HEK293 (cell line): ENCODE results near the gene ATP6V1B1.

Experiments
- CTCF ChIA-PET: fragments of 350-600 bp; formaldehyde crosslinking; extraction: SDS; loops from one replicate; lab custom pipeline; 2021; ENCODE audit warnings: antibody characterized with exemption; lab: Yijun Ruan, JAX
- POLR2A ChIA-PET: fragments of 300-600 bp; formaldehyde crosslinking; extraction: SDS; loops from one replicate; lab custom pipeline; 2020; ENCODE audit warnings: antibody characterized with exemption, inconsistent platforms; lab: Yijun Ruan, JAX
- H3K27ac ChIP-seq: fragments of 200-500 bp; sonication (Bioruptor generic); 2 replicates; pipeline ENCODE4 v1.5.1; 2014; ENCODE audit warnings: low read depth, low read length, control low read depth, inconsistent platforms; ENCODE audit errors: extremely low read depth
- H3K36me3 ChIP-seq, 2 experiments: fragments of 200-500 bp in 1 of 2; sonication (Bioruptor generic) in 1 of 2; 1 replicate in 1 of 2; 2 replicates in 1 of 2; pipeline ENCODE4 v1.5.1; 2014 to 2017; ENCODE audit warnings: inconsistent platforms in 2 of 2, low read length in 2 of 2; ENCODE audit not compliant: control insufficient read depth in 2 of 2, insufficient read depth in 1 of 2
- H3K4me1 ChIP-seq: fragments of 200-500 bp; sonication (Bioruptor generic); 2 replicates; pipeline ENCODE4 v1.5.1; 2014; ENCODE audit warnings: mild to moderate bottlenecking, low read length, inconsistent platforms; ENCODE audit not compliant: control insufficient read depth, insufficient read depth
- H3K4me3 ChIP-seq: 2 replicates; pipeline ENCODE4 v1.5.1; 2011; ENCODE audit warnings: low read depth, mild to moderate bottlenecking, control low read depth, low read length, moderate library complexity
- H3K9me3 ChIP-seq: fragments of 200-500 bp; sonication (Bioruptor generic); 2 replicates; pipeline ENCODE4 v1.5.1; 2014; ENCODE audit warnings: low read depth, low read length, inconsistent platforms; ENCODE audit not compliant: control insufficient read depth, insufficient read depth
- GLIS1 ChIP-seq: fragments of 450-650 bp; formaldehyde crosslinking; IDR thresholded peaks from 2 replicates; pipeline ENCODE4 v1.5.1; 2016; ENCODE audit warnings: missing biosample characterization, missing genetic modification characterization
- MZF1 ChIP-seq: fragments of 450-650 bp; formaldehyde crosslinking; IDR thresholded peaks from 2 replicates; pipeline ENCODE4 v1.5.1; 2017; ENCODE audit warnings: missing biosample characterization, missing genetic modification characterization, borderline replicate concordance
- PBX3 ChIP-seq: sonication (generic); formaldehyde crosslinking; IDR thresholded peaks from 2 replicates; pipeline ENCODE4 v1.8.1; 2022; ENCODE audit warnings: mild to moderate bottlenecking, moderate library complexity, missing genetic modification reagents
- PRDM2 ChIP-seq: fragments of 450-650 bp; formaldehyde crosslinking; IDR thresholded peaks from 2 replicates; pipeline ENCODE4 v1.5.1; 2016; ENCODE audit warnings: missing biosample characterization, missing genetic modification characterization, borderline replicate concordance
- TSHZ1 ChIP-seq: fragments of 450-650 bp; formaldehyde crosslinking; IDR thresholded peaks from 2 replicates; pipeline ENCODE4 v1.5.1; 2016; ENCODE audit warnings: missing biosample characterization, missing genetic modification characterization, borderline replicate concordance
- ZFHX2 ChIP-seq: fragments of 450-650 bp; formaldehyde crosslinking; conservative IDR thresholded peaks from 2 replicates; pipeline ENCODE4 v1.5.1; 2016; ENCODE audit warnings: missing biosample characterization, missing genetic modification characterization
- ZIC2 ChIP-seq: fragments of 450-650 bp; formaldehyde crosslinking; IDR thresholded peaks from 2 replicates; pipeline ENCODE4 v1.5.1; 2016; ENCODE audit warnings: missing biosample characterization, missing genetic modification characterization
- ZNF239 ChIP-seq: fragments of 450-650 bp; formaldehyde crosslinking; IDR thresholded peaks from 2 replicates; pipeline ENCODE4 v1.5.1; 2016; ENCODE audit warnings: missing biosample characterization, missing genetic modification characterization
- ZNF292 ChIP-seq: fragments of 450-650 bp; formaldehyde crosslinking; IDR thresholded peaks from 2 replicates; pipeline ENCODE4 v1.5.1; 2016; ENCODE audit warnings: low read depth, missing biosample characterization, missing genetic modification characterization, borderline replicate concordance
- ZNF335 ChIP-seq: fragments of 450-650 bp; formaldehyde crosslinking; conservative IDR thresholded peaks from 2 replicates; pipeline ENCODE4 v1.5.1; 2016; ENCODE audit warnings: missing biosample characterization, missing genetic modification characterization
- ZNF514 ChIP-seq: fragments of 450-650 bp; formaldehyde crosslinking; IDR thresholded peaks from 2 replicates; pipeline ENCODE4 v1.5.1; 2016; ENCODE audit warnings: missing biosample characterization, missing genetic modification characterization
- ZNF544 ChIP-seq: fragments of 450-650 bp; formaldehyde crosslinking; IDR thresholded peaks from 2 replicates; pipeline ENCODE4 v1.5.0; 2017; ENCODE audit warnings: missing biosample characterization, missing genetic modification characterization
- ZNF571 ChIP-seq: fragments of 450-650 bp; formaldehyde crosslinking; IDR thresholded peaks from 2 replicates; pipeline ENCODE4 v1.5.0; 2017; ENCODE audit warnings: missing biosample characterization, missing genetic modification characterization
- ZNF76 ChIP-seq: fragments of 450-650 bp; formaldehyde crosslinking; IDR thresholded peaks from 2 replicates; pipeline ENCODE4; 2016; ENCODE audit warnings: low read depth, missing biosample characterization, missing genetic modification characterization, borderline replicate concordance
- TF ChIP-seq, protein P1 (sequence below): fragments of 450-650 bp; formaldehyde crosslinking; IDR thresholded peaks from 2 replicates; pipeline ENCODE4 v1.5.1; 2016; ENCODE audit warnings: missing biosample characterization, missing genetic modification characterization

Gene ATP6V1B1

GRCh38 chr2:70941701-70942100 is 6.0 kb downstream of the ATP6V1B1 start (continued):
- no peak for TF ChIP-seq TSHZ1 (tag by site-specific recombination)

GRCh38 chr2:70942396-70943204 is 6.9 kb downstream of the ATP6V1B1 start:
- TF ChIP-seq ZNF292 (tag by site-specific recombination) (no peak), ZIC2 (tag by site-specific recombination) (peak; percentile 87; the same call in 1 of the 2 replicates), GLIS1 (tag by site-specific recombination) (peak; percentile 54), ZNF571 (tag by site-specific recombination) (no peak)
- H3K9me3 ChIP-seq: no peaks in the 10 kb centered on the region
- POLR2A ChIA-PET: no interaction called here
- CTCF ChIA-PET: interaction anchor here (0.5 to 2.6 kb wide), 6 partner anchors 18 to 982 kb away, joined by 3 to 9 read pairs (median 3); no protein-coding TSS in a partner anchor
- peaks cover 2% of the 10 kb centered on the region; the same call in 1 of the 2 replicates for H3K4me1 ChIP-seq
- H3K27ac ChIP-seq: no peak overlapping the region
- H3K4me3 ChIP-seq: no peak overlapping the region
- peaks cover 0 to 10% of the 10 kb centered on the region in 2 experiments; a peak in 2 of 3 replicates for H3K36me3 ChIP-seq

DNA sequence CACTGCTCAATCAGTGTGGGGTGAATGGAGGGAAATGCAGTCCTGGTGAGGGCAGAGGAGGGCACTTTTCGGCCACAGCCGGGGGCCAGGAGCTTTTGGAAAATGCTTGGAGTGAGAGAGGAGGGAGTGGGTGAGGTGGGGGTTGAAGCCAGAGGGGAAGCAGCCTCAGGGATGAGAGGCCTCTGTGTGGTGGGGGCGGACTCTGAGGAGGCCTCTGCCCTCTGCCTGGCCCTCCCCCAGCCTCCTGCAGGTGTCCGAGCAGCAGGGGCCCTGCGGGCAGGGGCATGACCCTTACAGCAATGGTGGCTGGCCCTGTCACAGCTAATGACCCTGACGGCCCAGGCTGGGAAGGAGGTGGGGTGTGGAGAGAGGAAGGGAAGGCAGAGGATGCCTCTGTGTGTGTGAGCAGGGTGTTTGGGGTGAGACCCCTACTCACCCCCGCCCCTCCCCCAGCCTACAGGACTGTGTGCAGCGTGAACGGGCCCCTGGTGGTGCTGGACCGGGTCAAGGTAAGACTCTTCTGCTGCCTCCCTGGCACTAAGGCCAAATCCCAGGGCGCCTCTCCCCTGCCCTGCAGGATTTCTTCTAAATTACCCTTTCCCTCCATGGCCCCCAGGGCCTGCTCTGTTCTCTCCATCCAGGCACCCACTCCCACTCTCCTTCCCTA is 7.6 kb downstream of the ATP6V1B1 start:
- H3K36me3 ChIP-seq: peaks cover 0 to 10% of the 10 kb centered on the region in 2 experiments; a peak in 2 of 3 replicates
- no peaks in the 10 kb centered on the region for H3K9me3 ChIP-seq
- no peak overlapping the region for H3K4me3 ChIP-seq
- H3K4me1 ChIP-seq: peaks cover 2% of the 10 kb centered on the region; the same call in 1 of the 2 replicates
- H3K27ac ChIP-seq: no peak overlapping the region
- POLR2A ChIA-PET: no interaction called here
- CTCF ChIA-PET: interaction anchor here (0.6 to 1.9 kb wide), 3 partner anchors 72 to 127 kb away, joined by 3 to 6 read pairs (median 6); no protein-coding TSS in a partner anchor
- TF ChIP-seq ZNF514 (tag by site-specific recombination) (no peak), ZFHX2 (peak; percentile 46), ZNF239 (tag by site-specific recombination) (no peak), ZNF335 (tag by site-specific recombination) (no peak), ZNF76 (tag by site-specific recombination) (no peak), PBX3 (CRISPR knock-in tag) (no peak), ZNF544 (tag by site-specific recombination) (no peak), PRDM2 (no peak), MZF1 (no peak)
- TF ChIP-seq, protein P1, sequence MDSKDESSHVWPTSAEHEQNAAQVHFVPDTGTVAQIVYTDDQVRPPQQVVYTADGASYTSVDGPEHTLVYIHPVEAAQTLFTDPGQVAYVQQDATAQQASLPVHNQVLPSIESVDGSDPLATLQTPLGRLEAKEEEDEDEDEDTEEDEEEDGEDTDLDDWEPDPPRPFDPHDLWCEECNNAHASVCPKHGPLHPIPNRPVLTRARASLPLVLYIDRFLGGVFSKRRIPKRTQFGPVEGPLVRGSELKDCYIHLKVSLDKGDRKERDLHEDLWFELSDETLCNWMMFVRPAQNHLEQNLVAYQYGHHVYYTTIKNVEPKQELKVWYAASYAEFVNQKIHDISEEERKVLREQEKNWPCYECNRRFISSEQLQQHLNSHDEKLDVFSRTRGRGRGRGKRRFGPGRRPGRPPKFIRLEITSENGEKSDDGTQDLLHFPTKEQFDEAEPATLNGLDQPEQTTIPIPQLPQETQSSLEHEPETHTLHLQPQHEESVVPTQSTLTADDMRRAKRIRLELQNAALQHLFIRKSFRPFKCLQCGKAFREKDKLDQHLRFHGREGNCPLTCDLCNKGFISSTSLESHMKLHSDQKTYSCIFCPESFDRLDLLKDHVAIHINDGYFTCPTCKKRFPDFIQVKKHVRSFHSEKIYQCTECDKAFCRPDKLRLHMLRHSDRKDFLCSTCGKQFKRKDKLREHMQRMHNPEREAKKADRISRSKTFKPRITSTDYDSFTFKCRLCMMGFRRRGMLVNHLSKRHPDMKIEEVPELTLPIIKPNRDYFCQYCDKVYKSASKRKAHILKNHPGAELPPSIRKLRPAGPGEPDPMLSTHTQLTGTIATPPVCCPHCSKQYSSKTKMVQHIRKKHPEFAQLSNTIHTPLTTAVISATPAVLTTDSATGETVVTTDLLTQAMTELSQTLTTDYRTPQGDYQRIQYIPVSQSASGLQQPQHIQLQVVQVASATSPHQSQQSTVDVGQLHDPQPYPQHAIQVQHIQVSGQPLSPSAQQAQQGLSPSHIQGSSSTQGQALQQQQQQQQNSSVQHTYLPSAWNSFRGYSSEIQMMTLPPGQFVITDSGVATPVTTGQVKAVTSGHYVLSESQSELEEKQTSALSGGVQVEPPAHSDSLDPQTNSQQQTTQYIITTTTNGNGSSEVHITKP (tag by site-specific recombination): no peak
